NB4 (cell line): ENCODE results near the gene SAFB.

ENCODE experiments used
- CTCF ChIP-seq: IDR thresholded peaks from one replicate; pipeline ENCODE4 v1.5.1; 2012; ENCODE audit warnings: low read depth, low read length
- POLR2A ChIP-seq: IDR thresholded peaks from 2 replicates; pipeline ENCODE4 v1.6.1; 2011; ENCODE audit warnings: mild to moderate bottlenecking; ENCODE audit not compliant: insufficient read length; ENCODE audit errors: extremely low read depth

DNA sequence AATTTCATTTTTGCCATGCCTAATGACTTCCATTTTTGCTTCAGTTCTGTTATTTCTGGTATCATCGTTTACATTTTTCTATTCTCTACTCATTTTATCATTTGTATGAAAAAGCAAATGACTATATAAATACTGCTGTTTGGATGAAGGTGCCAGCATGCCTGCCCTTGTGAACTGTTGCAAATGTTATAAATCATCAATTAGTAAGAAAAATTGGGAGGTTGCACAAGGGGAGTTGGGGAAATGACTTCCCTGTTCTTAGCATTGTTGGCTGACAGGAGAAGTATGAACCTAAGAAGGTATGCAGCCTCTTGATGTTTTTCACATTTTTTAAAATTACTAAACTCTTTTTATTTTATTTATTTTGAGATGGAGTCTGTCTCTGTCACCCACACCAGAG, 15.1 kb downstream of the SAFB start:
- TF ChIP-seq CTCF (no peak), POLR2A (no peak)
